IPS DF 6.9 (cell line): ENCODE data around the gene SLC45A3.

ENCODE experiments used
- DNase-seq: peaks from one replicate; pipeline ENCODE4 v3.0.0-alpha.2; 2013; ENCODE audit warnings: low read depth, low spot score
- H3K27ac ChIP-seq: one replicate; pipeline ENCODE4 v1.5.1; 2013; ENCODE audit warnings: low read length, control low read depth
- H3K27me3 ChIP-seq: 2 replicates; pipeline ENCODE4 v1.6.1; 2013; ENCODE audit warnings: mild to moderate bottlenecking, low read length; ENCODE audit not compliant: control insufficient read depth, insufficient read depth
- H3K36me3 ChIP-seq: 2 replicates; pipeline ENCODE4 v1.6.1; 2013; ENCODE audit warnings: low read length; ENCODE audit not compliant: control insufficient read depth, insufficient read depth
- H3K4me1 ChIP-seq: 2 replicates; pipeline ENCODE4 v1.6.1; 2013; ENCODE audit warnings: low read length; ENCODE audit not compliant: control insufficient read depth, insufficient read depth
- H3K4me3 ChIP-seq: 2 replicates; pipeline ENCODE4 v1.5.1; 2013; ENCODE audit warnings: mild to moderate bottlenecking, low read length
- H3K9me3 ChIP-seq: 2 replicates; pipeline ENCODE4 v1.6.1; 2013; ENCODE audit warnings: low read length, inconsistent platforms; ENCODE audit not compliant: control insufficient read depth, insufficient read depth
- WGBS: extraction: QIAGEN DNeasy Blood & Tissue Kit; methylation state at CpG from one replicate; pipeline ENCODE4 v1.1.7; 2013; ENCODE audit warnings: mixed read lengths, missing lambda C conversion rate; ENCODE audit not compliant: insufficient read length, insufficient coverage; 5-methylcytosine and 5-hydroxymethylcytosine counted together

SLC45A3 gene

GRCh38 chr1:205623646-205624045, 56.7 kb downstream of the SLC45A3 start:
- Histone ChIP-seq H3K27ac (no peak overlapping the region), H3K27me3 (no peaks in the 10 kb centered on the region), H3K4me1 (no peaks in the 10 kb centered on the region), H3K9me3 (no peaks in the 10 kb centered on the region), H3K36me3 (peaks cover 7% of the 10 kb centered on the region; the same call in 1 of the 2 replicates), H3K4me3 (no peak overlapping the region)
- no CpG with 5 or more reads among the region's 4 CpGs for WGBS
- no peak for DNase-seq

GRCh38 chr1:205620269-205620668, 60.0 kb downstream of the SLC45A3 start:
- peaks cover 11% of the 10 kb centered on the region for H3K36me3 ChIP-seq
- no peaks in the 10 kb centered on the region for H3K9me3 ChIP-seq
- no peak overlapping the region for H3K27ac ChIP-seq
- no peaks in the 10 kb centered on the region for H3K4me1 ChIP-seq
- no peak for DNase-seq
- no peaks in the 10 kb centered on the region for H3K27me3 ChIP-seq
- WGBS: no CpG with 5 or more reads among the region's 6 CpGs
- H3K4me3 ChIP-seq: no peak overlapping the region

- Histone ChIP-seq H3K4me1 (no peaks in the 10 kb centered on the region), H3K36me3 (peaks cover 11% of the 10 kb centered on the region), H3K9me3 (no peaks in the 10 kb centered on the region), H3K27ac (no peak overlapping the region), H3K4me3 (no peak overlapping the region), H3K27me3 (no peaks in the 10 kb centered on the region)
- no peak for DNase-seq
- no CpG with 5 or more reads among the region's 3 CpGs for WGBS
These were observed 60.9 kb downstream of the SLC45A3 start for GRCh38 chr1:205619376-205619775.

GRCh38 chr1:205616563-205617293, 63.6 kb downstream of the SLC45A3 start:
- Histone ChIP-seq H3K27ac (no peak overlapping the region), H3K9me3 (no peaks in the 10 kb centered on the region), H3K36me3 (peaks cover 9% of the 10 kb centered on the region), H3K4me3 (no peak overlapping the region), H3K4me1 (no peaks in the 10 kb centered on the region), H3K27me3 (no peaks in the 10 kb centered on the region)
- no CpG with 5 or more reads among the region's 1 CpG for WGBS
- no peak for DNase-seq

- H3K36me3 ChIP-seq: peaks cover 9% of the 10 kb centered on the region
- no CpG with 5 or more reads among the region's 1 CpG for WGBS
These were observed 64.5 kb downstream of the SLC45A3 start for GRCh38 chr1:205615789-205616188.

GRCh38 chr1:205613854-205614412, 66.4 kb downstream of the SLC45A3 start:
- DNase-seq: no peak
- no peaks in the 10 kb centered on the region for H3K4me1 ChIP-seq
- H3K4me3 ChIP-seq: no peak overlapping the region
- no peak overlapping the region for H3K27ac ChIP-seq
- H3K27me3 ChIP-seq: no peaks in the 10 kb centered on the region
- no CpG with 5 or more reads among the region's 2 CpGs for WGBS
- H3K36me3 ChIP-seq: peaks cover 4% of the 10 kb centered on the region
- no peaks in the 10 kb centered on the region for H3K9me3 ChIP-seq

More at GRCh38 chr1:205615789-205616188, 64.5 kb downstream of the SLC45A3 start:
- Histone ChIP-seq H3K4me1 (no peaks in the 10 kb centered on the region), H3K9me3 (no peaks in the 10 kb centered on the region), H3K27me3 (no peaks in the 10 kb centered on the region), H3K4me3 (no peak overlapping the region), H3K27ac (no peak overlapping the region)
- DNase-seq: no peak

- H3K4me1 ChIP-seq: no peaks in the 10 kb centered on the region
- H3K9me3 ChIP-seq: no peaks in the 10 kb centered on the region
- WGBS: no CpG with 5 or more reads among the region's 1 CpG
- no peak for DNase-seq
- no peaks in the 10 kb centered on the region; the same call in 1 of the 2 replicates for H3K36me3 ChIP-seq
- H3K27me3 ChIP-seq: no peaks in the 10 kb centered on the region
- H3K4me3 ChIP-seq: no peak overlapping the region
- H3K27ac ChIP-seq: no peak overlapping the region
These were observed 67.8 kb downstream of the SLC45A3 start for GRCh38 chr1:205612556-205612955.

GRCh38 chr1:205612104-205612503, 68.2 kb downstream of the SLC45A3 start:
- WGBS: no CpG with 5 or more reads among the region's 3 CpGs
- no peaks in the 10 kb centered on the region; the same call in 1 of the 2 replicates for H3K36me3 ChIP-seq

GRCh38 chr1:205610901-205611466, 69.3 kb downstream of the SLC45A3 start:
- Histone ChIP-seq H3K27me3 (no peaks in the 10 kb centered on the region), H3K4me3 (no peak overlapping the region), H3K9me3 (no peaks in the 10 kb centered on the region), H3K4me1 (no peaks in the 10 kb centered on the region), H3K36me3 (no peaks in the 10 kb centered on the region), H3K27ac (no peak overlapping the region)
- no peak for DNase-seq
- 100% methylated on average over 1 of the region's 3 CpGs for WGBS

More at GRCh38 chr1:205612104-205612503, 68.2 kb downstream of the SLC45A3 start:
- DNase-seq: no peak
- Histone ChIP-seq H3K4me3 (no peak overlapping the region), H3K9me3 (no peaks in the 10 kb centered on the region), H3K27me3 (no peaks in the 10 kb centered on the region), H3K27ac (no peak overlapping the region), H3K4me1 (no peaks in the 10 kb centered on the region)

GRCh38 chr1:205610036-205610435, 70.3 kb downstream of the SLC45A3 start:
- no peaks in the 10 kb centered on the region for H3K36me3 ChIP-seq
- no peak for DNase-seq

More at GRCh38 chr1:205610036-205610435, 70.3 kb downstream of the SLC45A3 start:
- no peaks in the 10 kb centered on the region for H3K4me1 ChIP-seq
- WGBS: no CpG with 5 or more reads among the region's 2 CpGs
- no peak overlapping the region for H3K4me3 ChIP-seq
- H3K27ac ChIP-seq: no peak overlapping the region
- H3K27me3 ChIP-seq: no peaks in the 10 kb centered on the region
- no peaks in the 10 kb centered on the region for H3K9me3 ChIP-seq
